Trophoblast cell (in vitro differentiated cells and primary cell): ENCODE data around the gene KIAA0040.
A peak's percentile ranks its signal among the peaks of the same experiment; 100 is the strongest.

Source experiments
- DNase-seq, 2 donors: peaks; one replicate each; pipeline ENCODE4 v3.0.0-alpha.2; 2016
- H2AFZ ChIP-seq: 2 replicates; pipeline ENCODE4 v1.6.1; 2013; ENCODE audit warnings: low read length, moderate library complexity, mild to moderate bottlenecking; ENCODE audit not compliant: insufficient read depth, poor library complexity
- H2AK5ac ChIP-seq: 2 replicates; pipeline ENCODE4 v1.6.1; 2013; ENCODE audit warnings: mild to moderate bottlenecking, low read length
- H2BK120ac ChIP-seq: 2 replicates; pipeline ENCODE4 v1.6.1; 2013; ENCODE audit warnings: low read length, mild to moderate bottlenecking, moderate library complexity; ENCODE audit not compliant: insufficient read depth, poor library complexity
- H2BK12ac ChIP-seq: 2 replicates; pipeline ENCODE4 v1.6.1; 2013; ENCODE audit warnings: mild to moderate bottlenecking, low read length, moderate library complexity
- H2BK5ac ChIP-seq: 2 replicates; pipeline ENCODE4 v1.6.1; 2013; ENCODE audit warnings: low read length, low read depth, moderate library complexity, mild to moderate bottlenecking; ENCODE audit not compliant: poor library complexity
- H3K14ac ChIP-seq: 2 replicates; pipeline ENCODE4 v1.6.1; 2013; ENCODE audit warnings: mild to moderate bottlenecking, low read length
- H3K18ac ChIP-seq: 2 replicates; pipeline ENCODE4 v1.6.1; 2013; ENCODE audit warnings: mild to moderate bottlenecking, low read length
- H3K23ac ChIP-seq: 2 replicates; pipeline ENCODE4 v1.6.1; 2013; ENCODE audit warnings: low read length
- H3K27ac ChIP-seq: 2 replicates; pipeline ENCODE4 v1.5.1; 2013; ENCODE audit warnings: low read depth, mild to moderate bottlenecking, inconsistent platforms, low read length, moderate library complexity
- H3K27me3 ChIP-seq: 2 replicates; pipeline ENCODE4 v1.6.1; 2013; ENCODE audit warnings: inconsistent platforms, mild to moderate bottlenecking, low read length, moderate library complexity; ENCODE audit not compliant: insufficient read depth
- H3K36me3 ChIP-seq, 2 experiments: 1 replicate in 1 of 2; 2 replicates in 1 of 2; pipeline ENCODE4 v1.6.1; 2013; ENCODE audit warnings: low read length in 2 of 2, mild to moderate bottlenecking in 2 of 2, moderate library complexity in 1 of 2; ENCODE audit not compliant: insufficient read depth in 2 of 2, control insufficient read depth in 1 of 2
- H3K4ac ChIP-seq: 2 replicates; pipeline ENCODE4 v1.6.1; 2013; ENCODE audit warnings: low read depth, mild to moderate bottlenecking, low read length, moderate library complexity
- H3K4me1 ChIP-seq, 2 experiments: 1 replicate in 1 of 2; 2 replicates in 1 of 2; pipeline ENCODE4 v1.6.1; 2013; ENCODE audit warnings: low read length in 2 of 2, mild to moderate bottlenecking in 2 of 2, moderate library complexity in 1 of 2; ENCODE audit not compliant: insufficient read depth in 2 of 2, control insufficient read depth in 1 of 2
- H3K4me2 ChIP-seq: 2 replicates; pipeline ENCODE4 v1.6.1; 2013; ENCODE audit warnings: inconsistent platforms, mild to moderate bottlenecking, low read length, moderate library complexity
- H3K4me3 ChIP-seq: 2 replicates; pipeline ENCODE4 v1.5.1; 2013; ENCODE audit warnings: mild to moderate bottlenecking, low read depth, low read length, inconsistent platforms
- H3K79me1 ChIP-seq: one replicate; pipeline ENCODE4 v1.6.1; 2013; ENCODE audit warnings: low read length
- H3K79me2 ChIP-seq: 2 replicates; pipeline ENCODE4 v1.6.1; 2013; ENCODE audit warnings: low read length, mild to moderate bottlenecking; ENCODE audit not compliant: control insufficient read depth, insufficient read depth, poor library complexity
- H3K9ac ChIP-seq: 2 replicates; pipeline ENCODE4 v1.6.1; 2013; ENCODE audit warnings: mild to moderate bottlenecking, low read length
- H3K9me3 ChIP-seq: 2 replicates; pipeline ENCODE4 v1.6.1; 2013; ENCODE audit warnings: low read depth, mild to moderate bottlenecking, control low read depth, inconsistent platforms, low read length; ENCODE audit not compliant: insufficient read depth
- H4K12ac ChIP-seq: 2 replicates; pipeline ENCODE4 v1.6.1; 2013; ENCODE audit warnings: low read depth, mild to moderate bottlenecking, low read length, moderate library complexity
- H4K8ac ChIP-seq: 2 replicates; pipeline ENCODE4 v1.6.1; 2013; ENCODE audit warnings: low read depth, mild to moderate bottlenecking, low read length, moderate library complexity
- H4K91ac ChIP-seq: one replicate; pipeline ENCODE4 v1.6.1; 2013; ENCODE audit warnings: low read depth, mild to moderate bottlenecking, low read length, moderate library complexity
- WGBS: extraction: QIAGEN DNeasy Blood & Tissue Kit; methylation state at CpG from one replicate; pipeline ENCODE4 v1.1.7; 2013; ENCODE audit warnings: missing lambda C conversion rate; ENCODE audit not compliant: insufficient read length, insufficient coverage; ENCODE audit errors: extremely low coverage; 5-methylcytosine and 5-hydroxymethylcytosine counted together

Gene KIAA0040

DNA sequence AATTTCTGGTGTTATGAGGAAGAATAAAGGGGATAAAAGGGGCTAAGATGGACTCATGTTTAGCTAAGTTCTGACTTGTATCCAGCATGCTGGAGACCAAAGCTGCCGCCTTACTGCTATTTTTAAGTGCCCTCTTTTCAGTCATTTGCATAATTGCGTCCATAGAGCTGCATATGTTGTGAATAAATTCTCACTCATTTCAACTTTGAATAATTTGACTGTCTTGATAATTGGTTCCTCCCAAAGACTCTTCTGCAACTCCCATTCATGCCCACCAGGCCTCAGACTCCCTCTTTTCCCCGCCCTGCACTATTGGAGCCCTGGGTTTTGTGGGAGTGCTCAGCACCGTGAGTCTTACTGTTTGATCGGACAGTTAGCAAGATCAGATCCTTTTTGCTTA, 45.0 kb downstream of the KIAA0040 start:
- H3K4me3 ChIP-seq: no peak overlapping the region
- no peak overlapping the region for H3K18ac ChIP-seq
- H3K79me1 ChIP-seq: no peaks in the 10 kb centered on the region
- no peak overlapping the region for H3K4ac ChIP-seq
- peaks cover 3% of the 10 kb centered on the region for H3K9me3 ChIP-seq
- no peaks in the 10 kb centered on the region for H3K27me3 ChIP-seq
- H3K4me2 ChIP-seq: no peak overlapping the region
- H3K9ac ChIP-seq: no peak overlapping the region
- no peaks in the 10 kb centered on the region for H3K79me2 ChIP-seq
- H2AFZ ChIP-seq: no peak overlapping the region
- WGBS: no CpG with 5 or more reads among the region's 5 CpGs
- H3K14ac ChIP-seq: no peak overlapping the region
- H4K91ac ChIP-seq: no peak overlapping the region
- H4K8ac ChIP-seq: no peak overlapping the region
- H3K27ac ChIP-seq: no peak overlapping the region
- no peak overlapping the region for H3K23ac ChIP-seq
- no peak overlapping the region for H2BK5ac ChIP-seq
- no peak overlapping the region for H2BK120ac ChIP-seq
- no peak overlapping the region for H4K12ac ChIP-seq
- H2AK5ac ChIP-seq: no peak overlapping the region
- no peaks in the 10 kb centered on the region for H3K36me3 ChIP-seq
- DNase-seq: no peak
- H3K4me1 ChIP-seq: no peaks in the 10 kb centered on the region
- H2BK12ac ChIP-seq: no peak overlapping the region

DNA sequence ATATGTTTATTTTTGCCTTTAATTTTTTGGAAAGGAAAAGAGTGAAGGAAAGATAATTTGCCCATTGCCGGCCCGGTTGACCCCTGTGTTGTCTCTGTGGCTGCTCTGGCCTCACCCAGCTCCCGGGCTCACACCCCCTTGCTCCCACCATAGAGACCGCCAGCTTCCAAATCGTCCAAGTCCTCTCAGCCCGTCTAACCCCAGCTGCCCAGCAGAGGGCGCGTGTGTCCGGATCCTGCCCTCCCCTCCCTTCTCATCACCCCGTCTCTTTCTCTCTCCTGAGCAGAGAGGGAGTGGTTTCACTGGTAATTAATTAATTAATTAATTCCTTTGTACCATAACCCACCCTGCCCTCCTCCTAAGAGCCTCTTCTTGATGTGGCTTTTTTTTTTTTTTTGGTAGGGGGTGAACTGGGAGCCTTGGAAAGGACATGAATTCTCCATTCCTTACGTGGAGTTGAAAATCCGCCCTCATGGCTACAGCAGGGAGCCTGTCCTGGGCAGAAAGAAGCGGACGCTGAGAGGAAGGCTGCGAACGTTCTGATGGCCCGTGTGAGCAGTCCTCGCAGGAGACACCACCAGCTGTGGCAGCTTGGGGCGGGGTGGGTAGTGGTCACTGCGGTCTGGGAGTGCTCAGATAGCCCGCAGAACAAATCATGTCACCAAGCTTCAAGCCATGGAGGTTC, 45.9 kb downstream of the KIAA0040 start:
- H3K23ac ChIP-seq: no peak overlapping the region
- no peak overlapping the region for H2AK5ac ChIP-seq
- WGBS: no CpG with 5 or more reads among the region's 21 CpGs

GRCh38 chr1:175145899-175146528, 46.6 kb downstream of the KIAA0040 start:
- DNase-seq: peak; percentile 22 to 55
- Histone ChIP-seq H3K79me1 (no peaks in the 10 kb centered on the region), H3K4me3 (no peak overlapping the region)

More for the DNA sequence above, 45.9 kb downstream of the KIAA0040 start:
- H2BK5ac ChIP-seq: no peak overlapping the region
- no peak overlapping the region for H3K4me3 ChIP-seq
- no peaks in the 10 kb centered on the region for H3K79me1 ChIP-seq
- H2BK120ac ChIP-seq: no peak overlapping the region
- H3K9me3 ChIP-seq: peaks cover 3% of the 10 kb centered on the region
- H3K79me2 ChIP-seq: no peaks in the 10 kb centered on the region
- H4K12ac ChIP-seq: no peak overlapping the region
- no peak overlapping the region for H3K18ac ChIP-seq
- no peak overlapping the region for H2AFZ ChIP-seq
- H4K91ac ChIP-seq: no peak overlapping the region
- H3K4me2 ChIP-seq: no peak overlapping the region
- H3K27me3 ChIP-seq: no peaks in the 10 kb centered on the region
- H3K27ac ChIP-seq: no peak overlapping the region
- no peaks in the 10 kb centered on the region for H3K36me3 ChIP-seq
- peak; percentile 58 to 77 for DNase-seq
- H3K4ac ChIP-seq: no peak overlapping the region
- H3K4me1 ChIP-seq: no peaks in the 10 kb centered on the region
- peak overlapping the region; percentile 45 for H2BK12ac ChIP-seq
- no peak overlapping the region for H3K9ac ChIP-seq
- no peak overlapping the region for H3K14ac ChIP-seq
- H4K8ac ChIP-seq: no peak overlapping the region

GRCh38 chr1:175138579-175138978, 54.0 kb downstream of the KIAA0040 start:
- H4K91ac ChIP-seq: no peak overlapping the region
- H3K18ac ChIP-seq: no peak overlapping the region
- no peak overlapping the region for H2AK5ac ChIP-seq
- H2BK120ac ChIP-seq: no peak overlapping the region
- H3K9ac ChIP-seq: no peak overlapping the region
- H2BK12ac ChIP-seq: no peak overlapping the region
- no peak overlapping the region for H3K23ac ChIP-seq
- no peak overlapping the region for H4K12ac ChIP-seq
- H3K4me2 ChIP-seq: no peak overlapping the region
- H3K27ac ChIP-seq: no peak overlapping the region
- whole genome bisulfite sequencing: no CpG with 5 or more reads among the region's 2 CpGs
- no peak overlapping the region for H3K4ac ChIP-seq
- no peak overlapping the region for H3K4me3 ChIP-seq
- no peaks in the 10 kb centered on the region for H3K9me3 ChIP-seq
- H3K14ac ChIP-seq: no peak overlapping the region
- no peak overlapping the region for H2BK5ac ChIP-seq
- no peaks in the 10 kb centered on the region for H3K27me3 ChIP-seq
- no peak overlapping the region for H4K8ac ChIP-seq
- no peaks in the 10 kb centered on the region for H3K36me3 ChIP-seq
- no peaks in the 10 kb centered on the region for H3K79me2 ChIP-seq
- no peak overlapping the region for H2AFZ ChIP-seq
- peak; percentile 24 to 86 for DNase-seq
- H3K79me1 ChIP-seq: no peaks in the 10 kb centered on the region
- no peaks in the 10 kb centered on the region for H3K4me1 ChIP-seq

More at GRCh38 chr1:175145899-175146528, 46.6 kb downstream of the KIAA0040 start:
- Histone ChIP-seq H3K18ac (no peak overlapping the region), H4K8ac (no peak overlapping the region), H2BK120ac (no peak overlapping the region), H3K27ac (no peak overlapping the region), H3K4ac (no peak overlapping the region), H3K9ac (no peak overlapping the region), H3K14ac (no peak overlapping the region), H3K4me2 (no peak overlapping the region), H4K12ac (no peak overlapping the region), H3K27me3 (no peaks in the 10 kb centered on the region), H3K4me1 (no peaks in the 10 kb centered on the region), H2BK5ac (no peak overlapping the region), H2AFZ (no peak overlapping the region), H2AK5ac (no peak overlapping the region), H2BK12ac (no peak overlapping the region), H3K9me3 (peaks cover 3% of the 10 kb centered on the region), H3K36me3 (no peaks in the 10 kb centered on the region), H3K79me2 (no peaks in the 10 kb centered on the region), H4K91ac (no peak overlapping the region), H3K23ac (no peak overlapping the region)
- WGBS: no CpG with 5 or more reads among the region's 7 CpGs
